HEK293 (cell line): ENCODE measurements around the gene SRSF9.

Experiments used
- MYNN ChIP-seq: fragments of 450-650 bp; formaldehyde crosslinking; IDR thresholded peaks from 2 replicates; pipeline ENCODE4 v1.5.1; 2016; ENCODE audit warnings: missing biosample characterization, missing genetic modification characterization, borderline replicate concordance
- WT1 ChIP-seq: fragments of 450-650 bp; formaldehyde crosslinking; IDR thresholded peaks from 2 replicates; pipeline ENCODE4 v1.5.1; 2016; ENCODE audit warnings: missing biosample characterization, missing genetic modification characterization
- ZEB2 ChIP-seq: fragments of 450-650 bp; formaldehyde crosslinking; IDR thresholded peaks from 2 replicates; pipeline ENCODE4 v1.5.1; 2016; ENCODE audit warnings: missing biosample characterization, missing genetic modification characterization
- ZNF19 ChIP-seq: fragments of 450-650 bp; formaldehyde crosslinking; IDR thresholded peaks from 2 replicates; pipeline ENCODE4; 2016; ENCODE audit warnings: missing biosample characterization, missing genetic modification characterization, low read depth
- ZNF324 ChIP-seq: fragments of 450-650 bp; formaldehyde crosslinking; IDR thresholded peaks from 2 replicates; pipeline ENCODE4 v1.5.1; 2016; ENCODE audit warnings: missing biosample characterization, missing genetic modification characterization
- ZNF366 ChIP-seq: fragments of 450-650 bp; formaldehyde crosslinking; conservative IDR thresholded peaks from 2 replicates; pipeline ENCODE4 v1.5.1; 2016; ENCODE audit warnings: missing biosample characterization, missing genetic modification characterization
- ZNF423 ChIP-seq: fragments of 450-650 bp; formaldehyde crosslinking; IDR thresholded peaks from 2 replicates; pipeline ENCODE4 v1.5.1; 2016; ENCODE audit warnings: missing biosample characterization, missing genetic modification characterization
- ZNF549 ChIP-seq: fragments of 450-650 bp; IDR thresholded peaks from 2 replicates; pipeline ENCODE4 v1.5.1; 2018; ENCODE audit warnings: missing biosample characterization, missing genetic modification characterization, mild to moderate bottlenecking, inconsistent platforms, moderate library complexity
- ZNF560 ChIP-seq: fragments of 450-650 bp; formaldehyde crosslinking; IDR thresholded peaks from 2 replicates; pipeline ENCODE4 v1.5.1; 2017; ENCODE audit warnings: missing biosample characterization, missing genetic modification characterization, borderline replicate concordance
- ZNF610 ChIP-seq: fragments of 450-650 bp; formaldehyde crosslinking; IDR thresholded peaks from 2 replicates; pipeline ENCODE4 v1.5.1; 2016; ENCODE audit warnings: missing biosample characterization, missing genetic modification characterization, borderline replicate concordance
- ZNF626 ChIP-seq: fragments of 450-650 bp; sonication (Bioruptor Pico); formaldehyde crosslinking; IDR thresholded peaks from 2 replicates; pipeline ENCODE4 v1.5.1; 2018; ENCODE audit warnings: missing biosample characterization, missing genetic modification characterization, inconsistent platforms
- ZNF654 ChIP-seq: fragments of 450-650 bp; formaldehyde crosslinking; IDR thresholded peaks from 2 replicates; pipeline ENCODE4 v1.5.1; 2016; ENCODE audit warnings: low read depth, missing biosample characterization, missing genetic modification characterization
- ZNF677 ChIP-seq: fragments of 450-650 bp; IDR thresholded peaks from 2 replicates; pipeline ENCODE4 v1.5.0; 2018; ENCODE audit warnings: missing biosample characterization, mild to moderate bottlenecking, missing genetic modification characterization, moderate library complexity
- ZNF837 ChIP-seq: fragments of 450-650 bp; formaldehyde crosslinking; IDR thresholded peaks from 2 replicates; pipeline ENCODE4 v1.5.1; 2016; ENCODE audit warnings: missing biosample characterization, missing genetic modification characterization
- ZXDB ChIP-seq: fragments of 450-650 bp; formaldehyde crosslinking; IDR thresholded peaks from 2 replicates; pipeline ENCODE4 v1.5.1; 2016; ENCODE audit warnings: missing biosample characterization, missing genetic modification characterization
- TF ChIP-seq, protein P1 (sequence below): fragments of 450-650 bp; formaldehyde crosslinking; IDR thresholded peaks from 2 replicates; pipeline ENCODE4 v1.5.1; 2016; ENCODE audit warnings: missing biosample characterization, missing genetic modification characterization
- TF ChIP-seq, protein P2 (sequence below): fragments of 450-650 bp; formaldehyde crosslinking; IDR thresholded peaks from 2 replicates; pipeline ENCODE4 v1.5.1; 2016; ENCODE audit warnings: missing biosample characterization, missing genetic modification characterization
- TF ChIP-seq, protein P3 (sequence below): fragments of 450-650 bp; formaldehyde crosslinking; IDR thresholded peaks from 2 replicates; pipeline ENCODE4 v1.5.1; 2016; ENCODE audit warnings: missing biosample characterization, missing genetic modification characterization
- TF ChIP-seq, protein P4 (sequence below): fragments of 450-650 bp; formaldehyde crosslinking; optimal IDR thresholded peaks from 2 replicates; pipeline ENCODE3; 2016; ENCODE audit warnings: missing biosample characterization, mild to moderate bottlenecking, missing genetic modification characterization
- TF ChIP-seq, protein P5 (sequence below): fragments of 450-650 bp; formaldehyde crosslinking; IDR thresholded peaks from 2 replicates; pipeline ENCODE4 v1.5.1; 2017; ENCODE audit warnings: missing biosample characterization, missing genetic modification characterization
- TF ChIP-seq, protein P6 (sequence below): fragments of 450-650 bp; formaldehyde crosslinking; IDR thresholded peaks from 2 replicates; pipeline ENCODE4 v1.5.1; 2017; ENCODE audit warnings: missing biosample characterization, mild to moderate bottlenecking, missing genetic modification characterization, moderate library complexity
- TF ChIP-seq, protein P7 (sequence below): fragments of 450-650 bp; formaldehyde crosslinking; IDR thresholded peaks from 2 replicates; pipeline ENCODE4 v1.5.1; 2016; ENCODE audit warnings: missing biosample characterization, missing genetic modification characterization

Gene SRSF9

DNA sequence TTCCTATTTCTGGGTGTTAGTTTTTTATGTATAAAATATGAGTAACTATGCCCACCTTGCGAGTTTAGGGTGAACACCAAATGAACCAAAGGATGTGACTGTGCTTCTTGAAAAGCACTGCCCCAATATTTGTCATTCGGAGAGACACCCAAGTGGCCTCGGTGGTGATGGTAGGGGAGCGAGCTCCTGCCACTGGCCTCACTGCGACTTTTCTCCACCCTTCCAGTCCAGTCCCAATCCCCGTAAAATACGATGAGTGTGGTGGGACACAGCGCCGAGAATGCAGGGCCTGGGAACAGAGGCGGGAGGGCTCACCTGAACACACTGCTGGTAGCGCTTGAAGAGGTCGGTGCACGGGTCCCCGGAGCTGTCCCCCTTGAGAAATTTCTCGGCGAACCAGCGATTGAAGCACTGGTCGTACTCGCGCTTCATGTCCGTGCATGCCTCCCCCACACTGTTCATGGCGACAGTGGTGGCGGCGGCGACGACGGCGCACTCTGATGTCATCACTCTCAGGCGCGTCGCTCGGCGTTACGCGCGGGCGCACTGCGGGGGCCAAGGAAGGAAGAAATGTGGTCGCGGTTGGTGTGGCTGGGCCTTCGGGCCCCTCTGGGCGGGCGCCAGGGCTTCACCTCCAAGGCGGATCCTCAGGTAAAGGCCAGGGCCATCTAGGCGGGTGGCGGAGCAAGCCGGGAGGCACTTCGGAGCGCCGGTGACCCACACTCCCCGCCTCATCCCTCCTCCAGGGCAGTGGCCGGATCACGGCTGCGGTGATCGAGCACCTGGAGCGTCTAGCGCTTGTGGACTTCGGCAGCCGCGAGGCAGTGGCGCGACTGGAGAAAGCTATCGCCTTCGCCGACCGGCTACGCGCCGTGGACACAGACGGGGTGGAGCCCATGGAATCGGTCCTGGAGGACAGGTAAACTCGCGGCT lies 23.4 kb downstream of the SRSF9 start, which contains the start of the genes GATC and TRIAP1 (continued):
- TF ChIP-seq, protein P1, sequence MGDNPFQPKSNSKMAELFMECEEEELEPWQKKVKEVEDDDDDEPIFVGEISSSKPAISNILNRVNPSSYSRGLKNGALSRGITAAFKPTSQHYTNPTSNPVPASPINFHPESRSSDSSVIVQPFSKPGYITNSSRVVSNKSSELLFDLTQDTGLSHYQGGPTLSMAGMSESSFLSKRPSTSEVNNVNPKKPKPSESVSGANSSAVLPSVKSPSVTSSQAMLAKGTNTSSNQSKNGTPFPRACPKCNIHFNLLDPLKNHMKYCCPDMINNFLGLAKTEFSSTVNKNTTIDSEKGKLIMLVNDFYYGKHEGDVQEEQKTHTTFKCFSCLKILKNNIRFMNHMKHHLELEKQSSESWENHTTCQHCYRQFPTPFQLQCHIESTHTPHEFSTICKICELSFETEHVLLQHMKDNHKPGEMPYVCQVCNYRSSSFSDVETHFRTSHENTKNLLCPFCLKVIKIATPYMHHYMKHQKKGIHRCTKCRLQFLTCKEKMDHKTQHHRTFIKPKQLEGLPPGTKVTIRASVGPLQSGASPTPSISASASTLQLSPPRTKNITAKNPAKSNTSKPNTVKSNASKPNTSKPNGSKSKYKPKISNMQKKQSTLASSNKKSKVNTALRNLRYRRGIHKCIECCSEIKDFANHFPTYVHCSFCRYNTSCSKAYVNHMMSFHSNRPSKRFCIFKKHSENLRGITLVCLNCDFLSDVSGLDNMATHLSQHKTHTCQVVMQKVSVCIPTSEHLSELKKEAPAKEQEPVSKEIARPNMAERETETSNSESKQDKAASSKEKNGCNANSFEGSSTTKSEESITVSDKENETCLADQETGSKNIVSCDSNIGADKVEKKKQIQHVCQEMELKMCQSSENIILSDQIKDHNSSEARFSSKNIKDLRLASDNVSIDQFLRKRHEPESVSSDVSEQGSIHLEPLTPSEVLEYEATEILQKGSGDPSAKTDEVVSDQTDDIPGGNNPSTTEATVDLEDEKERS (tag by site-specific recombination) = peak; percentile 89; the same call in 1 of the 2 replicates
- TF ChIP-seq ZNF324 (tag by site-specific recombination) (peak; percentile 95), ZNF19 (tag by site-specific recombination) (no peak), MYNN (0 out of 2 replicates have a peak, but pooled peaks have one; percentile 61), ZNF837 (tag by site-specific recombination) (no peak), ZEB2 (tag by site-specific recombination) (peak; percentile 94), WT1 (peak; percentile 70; the same call in 1 of the 2 replicates), ZNF610 (tag by site-specific recombination) (peak; percentile 78; the same call in 1 of the 2 replicates), ZNF560 (tag by site-specific recombination) (no peak), ZNF677 (tag by site-specific recombination) (no peak), ZNF549 (tag by site-specific recombination) (no peak), ZNF366 (tag by site-specific recombination) (peak; percentile 73), ZXDB (tag by site-specific recombination) (peak; percentile 97), ZNF626 (no peak), ZNF654 (tag by site-specific recombination) (no peak), ZNF423 (tag by site-specific recombination) (0 out of 2 replicates have a peak, but pooled peaks have one; percentile 49)
- TF ChIP-seq, protein P2, sequence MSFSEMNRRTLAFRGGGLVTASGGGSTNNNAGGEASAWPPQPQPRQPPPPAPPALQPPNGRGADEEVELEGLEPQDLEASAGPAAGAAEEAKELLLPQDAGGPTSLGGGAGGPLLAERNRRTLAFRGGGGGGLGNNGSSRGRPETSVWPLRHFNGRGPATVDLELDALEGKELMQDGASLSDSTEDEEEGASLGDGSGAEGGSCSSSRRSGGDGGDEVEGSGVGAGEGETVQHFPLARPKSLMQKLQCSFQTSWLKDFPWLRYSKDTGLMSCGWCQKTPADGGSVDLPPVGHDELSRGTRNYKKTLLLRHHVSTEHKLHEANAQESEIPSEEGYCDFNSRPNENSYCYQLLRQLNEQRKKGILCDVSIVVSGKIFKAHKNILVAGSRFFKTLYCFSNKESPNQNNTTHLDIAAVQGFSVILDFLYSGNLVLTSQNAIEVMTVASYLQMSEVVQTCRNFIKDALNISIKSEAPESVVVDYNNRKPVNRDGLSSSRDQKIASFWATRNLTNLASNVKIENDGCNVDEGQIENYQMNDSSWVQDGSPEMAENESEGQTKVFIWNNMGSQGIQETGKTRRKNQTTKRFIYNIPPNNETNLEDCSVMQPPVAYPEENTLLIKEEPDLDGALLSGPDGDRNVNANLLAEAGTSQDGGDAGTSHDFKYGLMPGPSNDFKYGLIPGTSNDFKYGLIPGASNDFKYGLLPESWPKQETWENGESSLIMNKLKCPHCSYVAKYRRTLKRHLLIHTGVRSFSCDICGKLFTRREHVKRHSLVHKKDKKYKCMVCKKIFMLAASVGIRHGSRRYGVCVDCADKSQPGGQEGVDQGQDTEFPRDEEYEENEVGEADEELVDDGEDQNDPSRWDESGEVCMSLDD (tag by site-specific recombination) = peak; percentile 73; the same call in 1 of the 2 replicates
- TF ChIP-seq, protein P3, sequence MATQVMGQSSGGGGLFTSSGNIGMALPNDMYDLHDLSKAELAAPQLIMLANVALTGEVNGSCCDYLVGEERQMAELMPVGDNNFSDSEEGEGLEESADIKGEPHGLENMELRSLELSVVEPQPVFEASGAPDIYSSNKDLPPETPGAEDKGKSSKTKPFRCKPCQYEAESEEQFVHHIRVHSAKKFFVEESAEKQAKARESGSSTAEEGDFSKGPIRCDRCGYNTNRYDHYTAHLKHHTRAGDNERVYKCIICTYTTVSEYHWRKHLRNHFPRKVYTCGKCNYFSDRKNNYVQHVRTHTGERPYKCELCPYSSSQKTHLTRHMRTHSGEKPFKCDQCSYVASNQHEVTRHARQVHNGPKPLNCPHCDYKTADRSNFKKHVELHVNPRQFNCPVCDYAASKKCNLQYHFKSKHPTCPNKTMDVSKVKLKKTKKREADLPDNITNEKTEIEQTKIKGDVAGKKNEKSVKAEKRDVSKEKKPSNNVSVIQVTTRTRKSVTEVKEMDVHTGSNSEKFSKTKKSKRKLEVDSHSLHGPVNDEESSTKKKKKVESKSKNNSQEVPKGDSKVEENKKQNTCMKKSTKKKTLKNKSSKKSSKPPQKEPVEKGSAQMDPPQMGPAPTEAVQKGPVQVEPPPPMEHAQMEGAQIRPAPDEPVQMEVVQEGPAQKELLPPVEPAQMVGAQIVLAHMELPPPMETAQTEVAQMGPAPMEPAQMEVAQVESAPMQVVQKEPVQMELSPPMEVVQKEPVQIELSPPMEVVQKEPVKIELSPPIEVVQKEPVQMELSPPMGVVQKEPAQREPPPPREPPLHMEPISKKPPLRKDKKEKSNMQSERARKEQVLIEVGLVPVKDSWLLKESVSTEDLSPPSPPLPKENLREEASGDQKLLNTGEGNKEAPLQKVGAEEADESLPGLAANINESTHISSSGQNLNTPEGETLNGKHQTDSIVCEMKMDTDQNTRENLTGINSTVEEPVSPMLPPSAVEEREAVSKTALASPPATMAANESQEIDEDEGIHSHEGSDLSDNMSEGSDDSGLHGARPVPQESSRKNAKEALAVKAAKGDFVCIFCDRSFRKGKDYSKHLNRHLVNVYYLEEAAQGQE (tag by site-specific recombination) = peak; percentile 60
- TF ChIP-seq, protein P4, sequence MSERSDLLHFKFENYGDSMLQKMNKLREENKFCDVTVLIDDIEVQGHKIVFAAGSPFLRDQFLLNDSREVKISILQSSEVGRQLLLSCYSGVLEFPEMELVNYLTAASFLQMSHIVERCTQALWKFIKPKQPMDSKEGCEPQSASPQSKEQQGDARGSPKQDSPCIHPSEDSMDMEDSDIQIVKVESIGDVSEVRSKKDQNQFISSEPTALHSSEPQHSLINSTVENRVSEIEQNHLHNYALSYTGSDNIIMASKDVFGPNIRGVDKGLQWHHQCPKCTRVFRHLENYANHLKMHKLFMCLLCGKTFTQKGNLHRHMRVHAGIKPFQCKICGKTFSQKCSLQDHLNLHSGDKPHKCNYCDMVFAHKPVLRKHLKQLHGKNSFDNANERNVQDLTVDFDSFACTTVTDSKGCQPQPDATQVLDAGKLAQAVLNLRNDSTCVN (tag by site-specific recombination) = peak; percentile 99
- TF ChIP-seq, protein P5, sequence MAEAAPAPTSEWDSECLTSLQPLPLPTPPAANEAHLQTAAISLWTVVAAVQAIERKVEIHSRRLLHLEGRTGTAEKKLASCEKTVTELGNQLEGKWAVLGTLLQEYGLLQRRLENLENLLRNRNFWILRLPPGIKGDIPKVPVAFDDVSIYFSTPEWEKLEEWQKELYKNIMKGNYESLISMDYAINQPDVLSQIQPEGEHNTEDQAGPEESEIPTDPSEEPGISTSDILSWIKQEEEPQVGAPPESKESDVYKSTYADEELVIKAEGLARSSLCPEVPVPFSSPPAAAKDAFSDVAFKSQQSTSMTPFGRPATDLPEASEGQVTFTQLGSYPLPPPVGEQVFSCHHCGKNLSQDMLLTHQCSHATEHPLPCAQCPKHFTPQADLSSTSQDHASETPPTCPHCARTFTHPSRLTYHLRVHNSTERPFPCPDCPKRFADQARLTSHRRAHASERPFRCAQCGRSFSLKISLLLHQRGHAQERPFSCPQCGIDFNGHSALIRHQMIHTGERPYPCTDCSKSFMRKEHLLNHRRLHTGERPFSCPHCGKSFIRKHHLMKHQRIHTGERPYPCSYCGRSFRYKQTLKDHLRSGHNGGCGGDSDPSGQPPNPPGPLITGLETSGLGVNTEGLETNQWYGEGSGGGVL = peak; percentile 22; the same call in 1 of the 2 replicates
- TF ChIP-seq, protein P6, sequence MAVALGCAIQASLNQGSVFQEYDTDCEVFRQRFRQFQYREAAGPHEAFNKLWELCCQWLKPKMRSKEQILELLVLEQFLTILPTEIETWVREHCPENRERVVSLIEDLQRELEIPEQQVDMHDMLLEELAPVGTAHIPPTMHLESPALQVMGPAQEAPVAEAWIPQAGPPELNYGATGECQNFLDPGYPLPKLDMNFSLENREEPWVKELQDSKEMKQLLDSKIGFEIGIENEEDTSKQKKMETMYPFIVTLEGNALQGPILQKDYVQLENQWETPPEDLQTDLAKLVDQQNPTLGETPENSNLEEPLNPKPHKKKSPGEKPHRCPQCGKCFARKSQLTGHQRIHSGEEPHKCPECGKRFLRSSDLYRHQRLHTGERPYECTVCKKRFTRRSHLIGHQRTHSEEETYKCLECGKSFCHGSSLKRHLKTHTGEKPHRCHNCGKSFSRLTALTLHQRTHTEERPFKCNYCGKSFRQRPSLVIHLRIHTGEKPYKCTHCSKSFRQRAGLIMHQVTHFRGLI = no peak; the same call in 1 of the 2 replicates
- TF ChIP-seq, protein P7, sequence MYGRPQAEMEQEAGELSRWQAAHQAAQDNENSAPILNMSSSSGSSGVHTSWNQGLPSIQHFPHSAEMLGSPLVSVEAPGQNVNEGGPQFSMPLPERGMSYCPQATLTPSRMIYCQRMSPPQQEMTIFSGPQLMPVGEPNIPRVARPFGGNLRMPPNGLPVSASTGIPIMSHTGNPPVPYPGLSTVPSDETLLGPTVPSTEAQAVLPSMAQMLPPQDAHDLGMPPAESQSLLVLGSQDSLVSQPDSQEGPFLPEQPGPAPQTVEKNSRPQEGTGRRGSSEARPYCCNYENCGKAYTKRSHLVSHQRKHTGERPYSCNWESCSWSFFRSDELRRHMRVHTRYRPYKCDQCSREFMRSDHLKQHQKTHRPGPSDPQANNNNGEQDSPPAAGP (tag by site-specific recombination) = peak; percentile 96
